D721Med (cell line): ENCODE measurements around the gene PRR7.
A peak's percentile ranks its signal among the peaks of the same experiment; 100 is the strongest.

Experiments
- DNase-seq: peaks from one replicate; pipeline ENCODE4 v3.0.0; 2011; ENCODE audit warnings: low spot score; ENCODE audit not compliant: insufficient read length
- FAIRE-seq: peaks from 2 replicates; lab custom pipeline; 2011; peaks lifted over from hg19 to GRCh38; lab: Jason Lieb, UNC
- TF ChIP-seq, protein P1 (sequence below): IDR thresholded peaks from 2 replicates; pipeline ENCODE4 v1.5.1; 2012; ENCODE audit warnings: mild to moderate bottlenecking, control low read depth; ENCODE audit not compliant: insufficient read depth; ENCODE audit errors: missing control alignments

Gene PRR7

DNA sequence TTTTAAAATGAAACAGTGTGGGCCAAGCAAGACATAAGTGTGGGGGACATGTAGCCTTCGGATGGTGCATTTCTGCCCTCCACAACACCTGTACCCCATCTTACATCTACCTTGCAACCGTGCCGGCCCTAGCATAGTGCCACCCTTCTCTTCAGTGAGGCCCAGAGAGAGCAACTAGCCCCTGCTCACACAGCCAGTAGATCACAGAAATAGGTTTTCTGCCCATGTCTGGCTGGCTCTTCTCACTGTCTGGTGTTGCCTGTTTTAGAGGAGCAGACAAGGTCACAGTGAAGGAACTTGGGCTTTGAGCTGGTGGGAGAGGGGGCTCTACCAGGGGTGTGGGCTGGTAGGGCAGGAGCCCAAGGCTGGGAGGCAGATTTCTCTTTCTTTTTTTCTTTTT, 39.6 kb downstream of the PRR7 start:
- DNase-seq (no peak), FAIRE-seq (no peak)
- TF ChIP-seq, protein P1, sequence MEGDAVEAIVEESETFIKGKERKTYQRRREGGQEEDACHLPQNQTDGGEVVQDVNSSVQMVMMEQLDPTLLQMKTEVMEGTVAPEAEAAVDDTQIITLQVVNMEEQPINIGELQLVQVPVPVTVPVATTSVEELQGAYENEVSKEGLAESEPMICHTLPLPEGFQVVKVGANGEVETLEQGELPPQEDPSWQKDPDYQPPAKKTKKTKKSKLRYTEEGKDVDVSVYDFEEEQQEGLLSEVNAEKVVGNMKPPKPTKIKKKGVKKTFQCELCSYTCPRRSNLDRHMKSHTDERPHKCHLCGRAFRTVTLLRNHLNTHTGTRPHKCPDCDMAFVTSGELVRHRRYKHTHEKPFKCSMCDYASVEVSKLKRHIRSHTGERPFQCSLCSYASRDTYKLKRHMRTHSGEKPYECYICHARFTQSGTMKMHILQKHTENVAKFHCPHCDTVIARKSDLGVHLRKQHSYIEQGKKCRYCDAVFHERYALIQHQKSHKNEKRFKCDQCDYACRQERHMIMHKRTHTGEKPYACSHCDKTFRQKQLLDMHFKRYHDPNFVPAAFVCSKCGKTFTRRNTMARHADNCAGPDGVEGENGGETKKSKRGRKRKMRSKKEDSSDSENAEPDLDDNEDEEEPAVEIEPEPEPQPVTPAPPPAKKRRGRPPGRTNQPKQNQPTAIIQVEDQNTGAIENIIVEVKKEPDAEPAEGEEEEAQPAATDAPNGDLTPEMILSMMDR: no peak

DNA sequence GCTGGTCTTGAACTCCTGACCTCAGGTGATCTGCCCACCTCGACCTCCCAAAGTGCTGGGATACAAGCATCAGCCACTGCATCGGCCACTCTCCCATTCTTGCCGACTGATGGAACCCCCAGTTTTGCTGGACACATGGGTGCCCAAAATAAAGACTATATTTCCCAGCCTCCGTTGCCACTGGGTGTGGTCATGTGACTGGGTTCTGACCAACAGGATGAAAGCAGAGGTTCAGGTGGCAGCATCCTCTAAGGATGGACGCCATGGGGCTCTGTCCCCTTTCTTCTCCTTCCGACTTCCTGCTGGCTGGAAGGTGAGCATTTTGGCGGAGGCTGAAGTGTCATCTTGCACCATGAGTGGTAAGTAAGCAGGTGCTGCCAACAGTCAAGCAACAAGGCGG, 40.5 kb downstream of the PRR7 start:
- DNase-seq: no peak
- FAIRE-seq: no peak
- TF ChIP-seq, protein P1: no peak

DNA sequence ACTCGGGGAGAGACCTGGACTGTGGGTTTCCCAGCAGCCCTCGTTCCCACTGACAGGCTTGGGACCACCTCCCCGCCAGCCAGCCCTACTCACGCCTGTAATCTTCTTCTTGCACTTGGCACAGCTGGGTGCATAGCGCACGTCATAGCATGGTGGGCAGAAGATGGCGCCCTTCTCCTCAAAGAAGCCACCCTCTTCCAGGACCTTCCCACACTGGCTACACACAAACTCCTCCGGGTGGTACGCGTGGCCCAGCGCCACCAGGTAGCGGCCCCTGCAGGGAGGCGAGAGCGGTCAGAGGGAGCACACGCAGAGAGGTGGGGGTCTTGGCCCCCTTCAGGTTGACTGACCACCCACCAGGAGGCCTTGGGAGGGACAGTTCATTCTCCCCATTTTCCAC, 41.4 kb downstream of the PRR7 start:
- DNase-seq (no peak), FAIRE-seq (no peak)

DNA sequence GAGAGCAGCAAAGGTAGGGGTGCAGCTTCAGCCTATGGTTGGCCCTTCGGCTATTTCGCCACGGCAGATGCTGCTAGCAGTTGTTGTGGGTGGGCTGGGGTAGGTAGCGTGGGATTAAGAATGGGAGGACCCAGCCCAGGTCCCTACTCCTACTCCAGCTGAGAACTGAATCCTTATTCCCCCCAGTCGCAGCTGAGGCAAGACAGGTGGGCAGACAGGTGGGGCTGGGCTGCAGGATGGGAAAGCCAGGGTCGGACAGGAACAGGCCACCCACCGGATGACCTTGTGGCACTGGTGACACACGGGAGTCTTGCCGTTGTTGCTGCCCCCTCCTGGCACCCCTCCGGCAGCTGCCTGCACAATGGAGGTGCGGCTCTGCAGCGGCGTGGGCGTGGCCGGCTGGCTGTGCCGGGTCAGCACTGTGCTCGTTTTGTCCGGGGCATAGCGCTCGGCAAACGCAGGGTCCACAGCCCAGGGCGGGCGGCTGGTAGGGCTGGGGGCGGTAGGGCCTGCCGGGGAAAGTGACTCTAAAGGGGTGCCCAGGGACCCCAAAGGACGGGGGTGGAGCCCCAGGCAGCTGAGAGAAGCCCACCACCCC, 42.6 kb downstream of the PRR7 start:
- DNase-seq (no peak), FAIRE-seq (no peak)
- TF ChIP-seq, protein P1: no peak

More for the DNA sequence above, 41.4 kb downstream of the PRR7 start:
- TF ChIP-seq, protein P1: peak; percentile 33

DNA sequence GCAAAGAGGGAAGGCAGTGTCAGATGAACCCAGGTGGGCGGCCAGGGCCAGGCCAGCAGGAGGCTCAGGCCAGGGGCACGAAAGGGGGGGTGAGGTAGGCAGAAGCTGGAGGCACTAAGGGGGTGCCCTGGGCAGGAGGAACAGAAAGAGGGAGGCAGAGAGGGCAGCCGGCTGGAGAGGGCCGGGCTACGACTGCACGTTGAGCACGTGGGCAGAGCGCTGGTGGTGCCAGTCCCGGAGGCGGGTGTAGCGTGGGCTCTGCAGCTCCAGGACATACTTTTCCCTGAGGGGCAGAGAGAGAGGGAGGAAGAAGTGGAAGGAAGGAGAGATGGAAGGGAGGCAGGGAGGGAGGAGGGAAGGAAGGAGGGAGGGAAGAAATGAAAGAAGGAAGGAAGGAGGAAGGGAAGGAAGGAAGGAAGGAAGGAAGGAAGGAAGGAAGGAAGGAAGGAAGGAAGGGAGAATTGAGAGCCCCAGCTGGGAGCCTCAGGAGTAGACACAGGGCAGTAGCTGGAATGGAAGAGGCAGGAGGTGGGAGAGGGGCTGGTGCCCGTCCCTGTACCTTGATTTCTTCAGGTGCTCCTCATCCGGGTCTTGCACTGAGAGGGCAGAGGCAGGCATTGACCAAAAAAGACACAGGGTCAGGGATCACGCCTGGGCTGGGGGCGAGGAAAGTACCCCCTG, 43.8 kb downstream of the PRR7 start:
- FAIRE-seq: no peak
- TF ChIP-seq, protein P1: no peak
- DNase-seq: no peak

- TF ChIP-seq, protein P1: no peak
- DNase-seq: no peak
- no peak for FAIRE-seq
Measured at GRCh38 chr5:177490992-177491391, 44.4 kb downstream of the PRR7 start.

DNA sequence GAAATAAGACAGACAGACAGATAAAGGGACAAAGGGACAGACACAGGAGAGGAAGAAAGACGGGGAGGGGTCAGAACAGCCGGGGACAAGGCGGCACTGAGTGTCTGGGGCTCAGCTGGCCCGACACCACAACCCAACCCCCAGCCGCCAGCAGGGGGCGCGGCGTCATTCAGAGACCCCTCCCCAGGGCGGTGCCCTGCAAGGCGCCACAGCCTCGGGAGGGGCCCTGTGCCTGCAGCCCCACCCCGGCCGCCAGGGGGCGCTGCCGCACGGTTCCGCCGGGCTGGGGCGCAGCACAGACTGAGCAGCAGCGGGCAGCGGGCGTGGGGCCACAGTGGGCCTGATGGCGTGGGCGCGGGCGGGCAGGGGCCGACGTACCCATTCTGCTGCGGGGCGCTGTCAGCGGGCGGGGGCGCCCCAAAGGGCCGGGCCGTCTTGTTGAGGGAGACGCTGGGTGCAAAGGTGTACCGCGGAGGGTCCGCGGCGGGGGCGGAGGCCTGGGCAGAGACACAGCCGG, 44.9 kb downstream of the PRR7 start:
- TF ChIP-seq, protein P1: peak; percentile 21
- DNase-seq (peak; percentile 57), FAIRE-seq (no peak)
